SK-N-MC (cell line): ENCODE measurements around the gene STAG1.
"Not testable (repeated sequence)": the region's sequence is repeated elsewhere in the genome, so short reads cannot be mapped to it uniquely, and the experiment has no call there.

Experiments used
- EZH2 ChIP-seq: fragments of 200-600 bp; sonication (generic); IDR thresholded peaks from one replicate; pipeline ENCODE4 v1.6.1; 2017; ENCODE audit warnings: antibody characterized with exemption
- FOXP2 ChIP-seq: optimal IDR thresholded peaks from 2 replicates; pipeline ENCODE3; 2011; ENCODE audit warnings: mild to moderate bottlenecking, moderate library complexity; ENCODE audit not compliant: insufficient read depth; ENCODE audit errors: extremely low read length, control extremely low read depth
- POLR2AphosphoS5 ChIP-seq: IDR thresholded peaks from 2 replicates; pipeline ENCODE4 v1.6.1; 2012; ENCODE audit warnings: mild to moderate bottlenecking, low read depth, low read length, borderline replicate concordance

DNA sequence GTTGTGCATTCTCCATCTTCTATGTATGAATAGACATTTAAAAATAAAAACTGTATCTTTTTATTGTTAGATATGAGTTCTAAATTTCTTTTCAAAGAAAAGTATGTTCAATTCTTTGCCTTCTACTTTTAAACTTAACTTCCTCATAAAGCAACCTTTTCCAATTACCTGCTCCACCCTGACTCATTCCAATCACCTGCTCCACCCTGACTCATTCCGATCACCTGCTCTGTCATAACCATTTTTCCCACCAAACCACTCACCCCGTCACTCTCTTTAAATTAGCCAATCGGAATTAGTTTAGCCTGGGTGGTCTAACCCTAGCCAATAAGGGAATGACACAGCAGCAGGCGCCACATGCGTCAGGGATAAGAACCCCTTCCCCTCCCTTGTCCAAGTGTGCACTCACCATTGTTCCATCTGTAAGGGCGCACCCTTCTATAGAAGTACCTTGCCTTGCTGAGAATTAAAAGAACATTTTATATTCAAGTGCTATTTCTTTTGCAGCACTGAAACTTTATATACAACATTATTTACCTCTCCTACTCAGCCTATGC, 134.1 kb downstream of the STAG1 start:
- not testable (repeated sequence) for TF ChIP-seq EZH2, POLR2AphosphoS5, FOXP2
